OCI-LY7 (cell line): ENCODE measurements around the gene CD320.

ENCODE experiments used
- CTCF ChIP-seq: fragments of 200-600 bp; sonication (generic); conservative IDR thresholded peaks from 2 replicates; pipeline ENCODE4 v1.5.1; 2014; ENCODE audit warnings: mild to moderate bottlenecking, antibody characterized with exemption, low read length, moderate library complexity, mixed read lengths
- EZH2phosphoT487 ChIP-seq: fragments of 200-600 bp; sonication (generic); IDR thresholded peaks from 2 replicates; pipeline ENCODE4 v1.6.1; 2018; ENCODE audit warnings: low read depth, borderline replicate concordance, mild to moderate bottlenecking, mixed run types, antibody characterized with exemption, low read length, moderate library complexity, mixed read lengths

- peak; percentile 97 for TF ChIP-seq CTCF
- no peak for TF ChIP-seq EZH2phosphoT487
Measured at GRCh38 chr19:8252922-8253589, 55.1 kb downstream of the CD320 start.
